Retinal pigment epithelial cell (primary cell): ENCODE measurements around the gene ABCA7.

Experiments used
- DNase-seq: peaks from one replicate; pipeline ENCODE4 v3.0.0-alpha.2; 2010; ENCODE audit warnings: low read depth
- H3K4me3 ChIP-seq: 2 replicates; pipeline ENCODE4 v1.5.1; 2011; ENCODE audit warnings: mild to moderate bottlenecking, low read length, control low read depth, moderate library complexity
- CTCF ChIP-seq: conservative IDR thresholded peaks from 2 replicates; pipeline ENCODE4 v1.5.1; 2011; ENCODE audit warnings: low read depth, low read length, control low read depth, inconsistent platforms

ABCA7 gene

GRCh38 chr19:992670-993055 lies 47.2 kb upstream of the ABCA7 start:
- TF ChIP-seq CTCF, result no peak
- no peak overlapping the region for H3K4me3 ChIP-seq
- DNase-seq, result no peak

- no peak for DNase-seq
- no peak for TF ChIP-seq CTCF
- H3K4me3 ChIP-seq, result no peak overlapping the region
These were observed 46.5 kb upstream of the ABCA7 start for GRCh38 chr19:993361-993830.

- no peak overlapping the region for H3K4me3 ChIP-seq
- no peak for DNase-seq
- no peak for TF ChIP-seq CTCF
These were observed 46.0 kb upstream of the ABCA7 start for GRCh38 chr19:993831-994393.

- no peak overlapping the region for H3K4me3 ChIP-seq
- no peak for DNase-seq
These were observed 45.4 kb upstream of the ABCA7 start for GRCh38 chr19:994516-994915.

GRCh38 chr19:995051-995827 lies 44.7 kb upstream of the ABCA7 start:
- no peak overlapping the region for H3K4me3 ChIP-seq
- no peak for TF ChIP-seq CTCF
- DNase-seq, result no peak

More at GRCh38 chr19:994516-994915, 45.4 kb upstream of the ABCA7 start:
- TF ChIP-seq CTCF, result no peak

GRCh38 chr19:996051-996838 lies 43.7 kb upstream of the ABCA7 start:
- no peak for TF ChIP-seq CTCF
- no peak for DNase-seq
- peak overlapping the region; percentile 17 for H3K4me3 ChIP-seq
